Measurements from ENCODE around the gene C15orf62.

C15orf62 gene

GRCh38 chr15:40756938-40757337, 12.8 kb upstream of the C15orf62 start:
- no peak for DNase-seq

GRCh38 chr15:40759961-40760360, 9.8 kb upstream of the C15orf62 start:
- no peak for DNase-seq

GRCh38 chr15:40762919-40763800, 6.6 kb upstream of the C15orf62 start:
- peak; percentile 46 for DNase-seq

GRCh38 chr15:40763801-40764628, 5.8 kb upstream of the C15orf62 start, which contains the start of gene GCHFR:
TSS of gene GCHFR (plus strand) at chr15:40764068. CDS start at chr15:40764181, 113 bp downstream.
- peak; percentile 76 for DNase-seq

GRCh38 chr15:40764629-40765103, 5.1 kb upstream of the C15orf62 start:
- DNase-seq: no peak

- DNase-seq: no peak
Observed at GRCh38 chr15:40766194-40766815, 3.5 kb upstream of the C15orf62 start.

- no peak for DNase-seq
Observed at GRCh38 chr15:40766906-40767837, 2.6 kb upstream of the C15orf62 start.

- DNase-seq: no peak
Observed at GRCh38 chr15:40767838-40768500, 1.8 kb upstream of the C15orf62 start.

GRCh38 chr15:40768521-40769273, 1.1 kb upstream of the C15orf62 start:
- DNase-seq: peak; percentile 30

GRCh38 chr15:40770147-40770721, 454 bp downstream of the C15orf62 start:
- DNase-seq: no peak

- DNase-seq: no peak
Observed at GRCh38 chr15:40771242-40771641, 1.5 kb downstream of the C15orf62 start.

- DNase-seq: no peak
Observed at GRCh38 chr15:40772014-40772413, 2.2 kb downstream of the C15orf62 start.

GRCh38 chr15:40773496-40773895, 3.7 kb downstream of the C15orf62 start:
- no peak for DNase-seq

- no peak for DNase-seq
Observed at GRCh38 chr15:40773902-40774301, 4.1 kb downstream of the C15orf62 start.

- no peak for DNase-seq
Observed at GRCh38 chr15:40775007-40775406, 5.2 kb downstream of the C15orf62 start.

- DNase-seq: no peak
Observed at GRCh38 chr15:40775740-40776536, 6.2 kb downstream of the C15orf62 start.

- peak; percentile 26 for DNase-seq
Observed at GRCh38 chr15:40776537-40777141, 6.9 kb downstream of the C15orf62 start.

- DNase-seq: peak; percentile 85
Observed at GRCh38 chr15:40782609-40783227, 12.9 kb downstream of the C15orf62 start.
